Smooth muscle cell (in vitro differentiated cells): ENCODE measurements around the gene TUFT1. TPM values are rescaled to one million over a fixed set of nuclear protein-coding genes. Genes with fewer than 3 reads are reported as not detected.
A peak's percentile ranks its signal among the peaks of the same experiment; 100 is the strongest.

Source experiments
- DNase-seq: peaks from one replicate; lab custom pipeline; 2025; ENCODE audit not compliant: unreplicated experiment; lab: John Stamatoyannopoulos, UW
- H2AFZ ChIP-seq: fragments of 200-600 bp; sonication (generic); 2 replicates; pipeline ENCODE4 v1.6.0; 2016; ENCODE audit warnings: antibody characterized with exemption, low read depth, mild to moderate bottlenecking
- H3F3A ChIP-seq: fragments of 200-600 bp; sonication (generic); 2 replicates; pipeline ENCODE4 v1.6.0; 2017; ENCODE audit warnings: antibody characterized with exemption, low read depth
- H3K27ac ChIP-seq: fragments of 200-600 bp; sonication (generic); 2 replicates; pipeline ENCODE4 v1.5.1; 2016; ENCODE audit warnings: low read depth, mild to moderate bottlenecking
- H3K27me3 ChIP-seq: fragments of 200-600 bp; sonication (generic); 2 replicates; pipeline ENCODE4 v1.6.1; 2016; ENCODE audit warnings: low read depth, mild to moderate bottlenecking
- H3K36me3 ChIP-seq: fragments of 200-600 bp; sonication (generic); 2 replicates; pipeline ENCODE4 v1.5.1; 2016; ENCODE audit warnings: low read depth
- H3K4me1 ChIP-seq: fragments of 200-600 bp; sonication (generic); 2 replicates; pipeline ENCODE4 v1.5.1; 2016; ENCODE audit warnings: low read depth
- H3K4me2 ChIP-seq: fragments of 200-600 bp; sonication (generic); 2 replicates; pipeline ENCODE4 v1.6.0; 2016; ENCODE audit warnings: mild to moderate bottlenecking
- H3K4me3 ChIP-seq: fragments of 200-600 bp; sonication (generic); 2 replicates; pipeline ENCODE4 v1.5.1; 2016; ENCODE audit warnings: mild to moderate bottlenecking
- H3K79me2 ChIP-seq: fragments of 200-600 bp; sonication (generic); 2 replicates; pipeline ENCODE4 v1.6.0; 2016; ENCODE audit warnings: low read depth, mild to moderate bottlenecking
- H3K9ac ChIP-seq: fragments of 200-600 bp; sonication (generic); 2 replicates; pipeline ENCODE4 v1.6.0; 2016; ENCODE audit warnings: low read depth
- H3K9me3 ChIP-seq: fragments of 200-600 bp; sonication (generic); replicated peaks from 2 replicates; pipeline ENCODE4 v1.5.1; 2016; ENCODE audit warnings: low read depth
- H4K20me1 ChIP-seq: fragments of 200-600 bp; sonication (generic); 2 replicates; pipeline ENCODE4 v1.6.0; 2016; ENCODE audit warnings: low read depth
- CTCF ChIP-seq: fragments of 200-600 bp; sonication (generic); IDR thresholded peaks from 2 replicates; pipeline ENCODE4 v1.5.1; 2017; ENCODE audit warnings: borderline replicate concordance, mild to moderate bottlenecking, antibody characterized with exemption; ENCODE audit not compliant: insufficient read depth, poor library complexity, severe bottlenecking
- WGBS: methylation state at CpG from one replicate; pipeline ENCODE4 v1.1.7; 2016; ENCODE audit warnings: low lambda C conversion rate; 5-methylcytosine and 5-hydroxymethylcytosine counted together
- polyA plus RNA-seq: library from polyadenylated mRNA; unstranded; fragments of >200 nt; fragmentation: Nextera tagmentation; extraction: Ambion mirVana; gene quantifications from 2 replicates; pipeline ENCODE4 v1.2.1, GENCODE V29; 2016
- total RNA-seq: library from RNA; depleted of rRNA; stranded (reverse); fragments of >200 nt; gene quantifications from 2 replicates; pipeline ENCODE4 v1.2.3, GENCODE V29; 2014

The TUFT1 gene
- total and polyA plus RNA-seq, 2 experiments from 2014 or later: 15.1 to 20.0 TPM

- Histone ChIP-seq H3K79me2 (peaks cover under 1% of the 10 kb centered on the region), H3K27ac (no peak overlapping the region), H3K9ac (no peak overlapping the region), H3K4me3 (no peak overlapping the region), H2AFZ (no peak overlapping the region), H4K20me1 (peaks cover under 1% of the 10 kb centered on the region), H3K36me3 (no peaks in the 10 kb centered on the region), H3K27me3 (no peaks in the 10 kb centered on the region), H3K4me1 (peaks cover 3% of the 10 kb centered on the region), H3K9me3 (no peaks in the 10 kb centered on the region), H3K4me2 (no peak overlapping the region), H3F3A (no peaks in the 10 kb centered on the region)
- no peak for DNase-seq
- 84% methylated on average over 6 of the region's 6 CpGs for WGBS
- TF ChIP-seq CTCF: no peak
These were observed 4.5 kb upstream of the TUFT1 start for GRCh38 chr1:151535326-151536271.

- peaks cover 7% of the 10 kb centered on the region for H3K4me1 ChIP-seq
- H3K4me3 ChIP-seq: no peak overlapping the region
- peaks cover 10% of the 10 kb centered on the region for H4K20me1 ChIP-seq
- H3K36me3 ChIP-seq: no peaks in the 10 kb centered on the region
- H3K79me2 ChIP-seq: peaks cover 9% of the 10 kb centered on the region
- H3K27ac ChIP-seq: peak overlapping the region; percentile 85
- no peaks in the 10 kb centered on the region for H3F3A ChIP-seq
- peak overlapping the region; percentile 45 for H3K9ac ChIP-seq
- no peak for TF ChIP-seq CTCF
- H3K4me2 ChIP-seq: peak overlapping the region; percentile 46
- 91% methylated on average over 7 of the region's 7 CpGs for WGBS
- no peak for DNase-seq
- H2AFZ ChIP-seq: no peak overlapping the region
- no peaks in the 10 kb centered on the region for H3K27me3 ChIP-seq
- no peaks in the 10 kb centered on the region for H3K9me3 ChIP-seq
These were observed 3.6 kb upstream of the TUFT1 start for GRCh38 chr1:151536499-151536898.

GRCh38 chr1:151537112-151537511 lies 3.0 kb upstream of the TUFT1 start:
- peak overlapping the region; percentile 45 for H3K9ac ChIP-seq
- TF ChIP-seq CTCF: no peak

More at GRCh38 chr1:151537112-151537511, 3.0 kb upstream of the TUFT1 start:
- H3K4me2 ChIP-seq: peak overlapping the region; percentile 46
- H3K79me2 ChIP-seq: peaks cover 16% of the 10 kb centered on the region
- H3K27ac ChIP-seq: peak overlapping the region; percentile 85
- peaks cover 9% of the 10 kb centered on the region for H3K4me1 ChIP-seq
- DNase-seq: no peak
- no peaks in the 10 kb centered on the region for H3K36me3 ChIP-seq
- H3K27me3 ChIP-seq: no peaks in the 10 kb centered on the region
- no peak overlapping the region for H3K4me3 ChIP-seq
- H4K20me1 ChIP-seq: peaks cover 16% of the 10 kb centered on the region
- 12% methylated on average over 9 of the region's 9 CpGs for WGBS
- no peaks in the 10 kb centered on the region for H3K9me3 ChIP-seq
- no peak overlapping the region for H2AFZ ChIP-seq
- H3F3A ChIP-seq: no peaks in the 10 kb centered on the region
